ENCODE measurements around the gene GBP6. TPM values are rescaled to one million over a fixed set of nuclear protein-coding genes. Genes with fewer than 3 reads are reported as not detected.
"Not testable (repeated sequence)": the region's sequence is repeated elsewhere in the genome, so short reads cannot be mapped to it uniquely, and the experiment has no call there.

GBP6 gene
- polyA plus RNA-seq, 1 of the 3 experiments (the other 2 are of a cell fraction) = not detected

- H2AFZ ChIP-seq (ENCODE audit: low read depth); DNase-seq; H3K9me3 ChIP-seq; H3K4me1 ChIP-seq (ENCODE audit: control insufficient read depth in 1 of 2, insufficient read depth in 2 of 2, low read depth in 1 of 2, low read length in 1 of 2); H3K4me2 ChIP-seq; H3F3A ChIP-seq (replicated peaks; ENCODE audit: insufficient read depth); H4K20me1 ChIP-seq (ENCODE audit: insufficient read depth); H3K36me3 ChIP-seq (replicated peaks in 1 of 2; ENCODE audit: control insufficient read depth in 1 of 2, insufficient read depth in 2 of 2, low read length in 1 of 2); H3K27ac ChIP-seq (ENCODE audit: low read depth in 2 of 2, low read length in 1 of 2); H3K79me2 ChIP-seq (ENCODE audit: insufficient read depth); CTCF ChIA-PET; H3K9me2 ChIP-seq; H3K9ac ChIP-seq; POLR2A ChIA-PET; H3K27me3 ChIP-seq (ENCODE audit: insufficient read depth); H3K4me3 ChIP-seq (ENCODE audit: low read depth in 2 of 2, low read length in 1 of 2): not testable (repeated sequence)
- 27% methylated on average over 2 of the region's 4 CpGs for whole genome bisulfite sequencing (ENCODE audit: low lambda C conversion rate)
Observed at GRCh38 chr1:89429681-89430080, 65.8 kb downstream of the GBP6 start.

GRCh38 chr1:89433421-89433820 is 69.6 kb downstream of the GBP6 start:
- no peak for DNase-seq
- H3K27me3 ChIP-seq (ENCODE audit: insufficient read depth) = no peaks in the 10 kb centered on the region
- no peak overlapping the region for H3K27ac ChIP-seq (ENCODE audit: low read depth in 2 of 2, low read length in 1 of 2)
- H3K79me2 ChIP-seq (ENCODE audit: insufficient read depth) = no peaks in the 10 kb centered on the region
- TF ChIP-seq SIN3A (IDR thresholded peaks at IDR 0.05; ENCODE audit: borderline replicate concordance, low read depth, low read length) (no peak), NRF1 (IDR thresholded peaks at IDR 0.05; ENCODE audit: low read depth, low read length) (no peak), CHD2 (IDR thresholded peaks at IDR 0.05; ENCODE audit: low read length, partially characterized antibody) (no peak)
- no peaks in the 10 kb centered on the region for H3F3A ChIP-seq (replicated peaks; ENCODE audit: insufficient read depth)
- 63% methylated on average over 4 of the region's 4 CpGs for WGBS (ENCODE audit: low lambda C conversion rate)
- no peaks in the 10 kb centered on the region for H4K20me1 ChIP-seq (ENCODE audit: insufficient read depth)
- CTCF ChIA-PET = interaction anchor here (0.6 to 1.1 kb wide), 2 partner anchors 20 to 315 kb away, joined by 3 read pairs; no protein-coding TSS in a partner anchor
- no peaks in the 10 kb centered on the region for H3K4me1 ChIP-seq (ENCODE audit: control insufficient read depth in 1 of 2, insufficient read depth in 2 of 2, low read depth in 1 of 2, low read length in 1 of 2)
- H3K4me3 ChIP-seq (ENCODE audit: low read depth in 2 of 2, low read length in 1 of 2) = no peak overlapping the region
- H3K9me2 ChIP-seq = no peaks in the 10 kb centered on the region
- H3K4me2 ChIP-seq = no peak overlapping the region
- POLR2A ChIA-PET = no interaction called here
- no peak overlapping the region for H3K9ac ChIP-seq
- H3K9me3 ChIP-seq = no peaks in the 10 kb centered on the region
- H2AFZ ChIP-seq (ENCODE audit: low read depth) = no peak overlapping the region
- no peaks in the 10 kb centered on the region for H3K36me3 ChIP-seq (replicated peaks in 1 of 2; ENCODE audit: control insufficient read depth in 1 of 2, insufficient read depth in 2 of 2, low read length in 1 of 2)

- 27% methylated on average over 9 of the region's 9 CpGs for WGBS (ENCODE audit: low lambda C conversion rate)
- H3K4me1 ChIP-seq (ENCODE audit: control insufficient read depth in 1 of 2, insufficient read depth in 2 of 2, low read depth in 1 of 2, low read length in 1 of 2); DNase-seq; H3K9me3 ChIP-seq; H3K79me2 ChIP-seq (ENCODE audit: insufficient read depth); H3K9me2 ChIP-seq; H3K27me3 ChIP-seq (ENCODE audit: insufficient read depth); H3K4me2 ChIP-seq; H3K27ac ChIP-seq (ENCODE audit: low read depth in 2 of 2, low read length in 1 of 2); H3K9ac ChIP-seq; H4K20me1 ChIP-seq (ENCODE audit: insufficient read depth); H3K36me3 ChIP-seq (replicated peaks in 1 of 2; ENCODE audit: control insufficient read depth in 1 of 2, insufficient read depth in 2 of 2, low read length in 1 of 2); H2AFZ ChIP-seq (ENCODE audit: low read depth); POLR2A ChIA-PET; H3F3A ChIP-seq (replicated peaks; ENCODE audit: insufficient read depth); H3K4me3 ChIP-seq (ENCODE audit: low read depth in 2 of 2, low read length in 1 of 2): not testable (repeated sequence)
- CTCF ChIA-PET = interaction anchor here (0.6 to 1.1 kb wide), 2 partner anchors 19 to 315 kb away, joined by 3 read pairs; no protein-coding TSS in a partner anchor
Observed at GRCh38 chr1:89434058-89434780, 70.4 kb downstream of the GBP6 start.

Other genes starting within 250 kb of the GBP6 start
- 8.7 and 10.2 TPM in 2 replicates for gene GBP2, start 237.9 kb upstream of the GBP6 start, polyA plus RNA-seq (2012; rRNA removed)
- not detected in 2 replicates for gene GBP7, start 188.1 kb upstream of the GBP6 start, polyA plus RNA-seq (2012; rRNA removed)
- gene GBP4, start 165.1 kb upstream of the GBP6 start, polyA plus RNA-seq (2012; rRNA removed) = 0.02 TPM in 1 of 2 replicates, not detected in the other
- gene GBP5, start 91.2 kb upstream of the GBP6 start, polyA plus RNA-seq (2012; rRNA removed) = 0.08 TPM in 2 replicates
- gene LRRC8B, start 160.8 kb downstream of the GBP6 start, polyA plus RNA-seq (2012; rRNA removed) = 3.7 and 5.2 TPM in 2 replicates

All from SK-N-SH (cell line).